ENCODE data around the gene C1orf53. TPM values are rescaled to one million over a fixed set of nuclear protein-coding genes. Genes with fewer than 3 reads are reported as not detected.
A peak's percentile ranks its signal among the peaks of the same experiment; 100 is the strongest.
"Not testable (repeated sequence)": the region's sequence is repeated elsewhere in the genome, so short reads cannot be mapped to it uniquely, and the experiment has no call there.

The C1orf53 gene
- total RNA-seq, 6 donors from 2014 or later: 2.5 to 9.9 (median 7.2) TPM; not detected in 2

GRCh38 chr1:197862671-197863070, 39.8 kb upstream of the C1orf53 start:
- Histone ChIP-seq H3K9me3 (no peaks in the 10 kb centered on the region), H3K27me3 (no peaks in the 10 kb centered on the region), H3K36me3 (no peaks in the 10 kb centered on the region), H3K27ac (no peak overlapping the region), H3K4me1 (no peaks in the 10 kb centered on the region), H3K4me3 (no peak overlapping the region)
- DNase-seq: no peak
- no peak for ATAC-seq (ENCODE audit: low FRiP score in 2 of 2)
- TF ChIP-seq POLR2AphosphoS5 (IDR thresholded peaks at IDR 0.05) (no peak), EP300 (IDR thresholded peaks at IDR 0.05) (no peak), POLR2A (IDR thresholded peaks at IDR 0.05) (no peak), CTCF (IDR thresholded peaks at IDR 0.05) (no peak)

GRCh38 chr1:197865809-197866208, 36.6 kb upstream of the C1orf53 start:
- TF ChIP-seq POLR2AphosphoS5 (IDR thresholded peaks at IDR 0.05) (no peak), EP300 (IDR thresholded peaks at IDR 0.05) (no peak), CTCF (IDR thresholded peaks at IDR 0.05) (no peak), POLR2A (IDR thresholded peaks at IDR 0.05) (no peak)
- no peak overlapping the region for H3K4me3 ChIP-seq
- H3K27ac ChIP-seq: no peak overlapping the region
- H3K9me3 ChIP-seq: no peaks in the 10 kb centered on the region
- WGBS, 2 donors: 82% methylated on average over 2 of the region's 2 CpGs
- no peak for DNase-seq
- no peak for ATAC-seq (ENCODE audit: low FRiP score in 2 of 2)
- no peaks in the 10 kb centered on the region for H3K27me3 ChIP-seq
- no peaks in the 10 kb centered on the region for H3K4me1 ChIP-seq
- no peaks in the 10 kb centered on the region for H3K36me3 ChIP-seq

- DNase-seq: peak in 1 of 2 donors; percentile 24
- H3K27me3 ChIP-seq: no peaks in the 10 kb centered on the region
- no peaks in the 10 kb centered on the region for H3K9me3 ChIP-seq
- WGBS, 2 donors: 13 to 14% methylated on average over 7 of the region's 7 CpGs
- no peak overlapping the region for H3K27ac ChIP-seq
- peak; percentile 71 to 85 for ATAC-seq (ENCODE audit: low FRiP score in 2 of 2)
- H3K36me3 ChIP-seq: no peaks in the 10 kb centered on the region
- TF ChIP-seq EP300 (IDR thresholded peaks at IDR 0.05): no peak
- peak in 5 of 6 experiments; percentile 30 to 59 (median 55) for TF ChIP-seq CTCF (IDR thresholded peaks at IDR 0.05)
- no peak overlapping the region for H3K4me3 ChIP-seq
- H3K4me1 ChIP-seq: no peaks in the 10 kb centered on the region
These were observed 33.5 kb upstream of the C1orf53 start for GRCh38 chr1:197868751-197869489.

GRCh38 chr1:197869490-197870077, 32.8 kb upstream of the C1orf53 start:
- no peaks in the 10 kb centered on the region for H3K4me1 ChIP-seq
- H3K9me3 ChIP-seq: no peaks in the 10 kb centered on the region
- no peak overlapping the region for H3K4me3 ChIP-seq
- TF ChIP-seq POLR2AphosphoS5 (IDR thresholded peaks at IDR 0.05): no peak
- no peak for TF ChIP-seq EP300 (IDR thresholded peaks at IDR 0.05)
- TF ChIP-seq CTCF (IDR thresholded peaks at IDR 0.05): no peak
- no peak for TF ChIP-seq POLR2A (IDR thresholded peaks at IDR 0.05)
- H3K27ac ChIP-seq: no peak overlapping the region
- ATAC-seq (ENCODE audit: low FRiP score in 2 of 2) (no peak), DNase-seq (no peak)
- 70% methylated on average over 2 of the region's 2 CpGs for WGBS, 2 donors
- no peaks in the 10 kb centered on the region for H3K36me3 ChIP-seq
- H3K27me3 ChIP-seq: no peaks in the 10 kb centered on the region

- peaks cover 8 to 16% (median 13%) of the 10 kb centered on the region in 4 donors for H3K9me3 ChIP-seq
- H3K36me3 ChIP-seq: no peaks in the 10 kb centered on the region
- no peaks in the 10 kb centered on the region for H3K27me3 ChIP-seq
- ATAC-seq (ENCODE audit: low FRiP score in 2 of 2) (no peak), DNase-seq (no peak)
- H3K4me3 ChIP-seq: no peak overlapping the region
- no peak for TF ChIP-seq POLR2AphosphoS5 (IDR thresholded peaks at IDR 0.05)
- no peak for TF ChIP-seq POLR2A (IDR thresholded peaks at IDR 0.05)
- no peak for TF ChIP-seq CTCF (IDR thresholded peaks at IDR 0.05)
- TF ChIP-seq EP300 (IDR thresholded peaks at IDR 0.05): no peak
- no peak overlapping the region for H3K27ac ChIP-seq
- H3K4me1 ChIP-seq: no peaks in the 10 kb centered on the region
These were observed 25.5 kb upstream of the C1orf53 start for GRCh38 chr1:197876894-197877293.

GRCh38 chr1:197880385-197880784, 22.0 kb upstream of the C1orf53 start:
- WGBS, 2 donors: 71 to 75% methylated on average over 4 of the region's 4 CpGs
- not testable (repeated sequence) for ATAC-seq (ENCODE audit: low FRiP score in 2 of 2); H3K27ac ChIP-seq

GRCh38 chr1:197882241-197882640, 20.2 kb upstream of the C1orf53 start:
- not testable (repeated sequence) for H3K27me3 ChIP-seq; DNase-seq; H3K36me3 ChIP-seq; H3K4me1 ChIP-seq; H3K4me3 ChIP-seq; H3K9me3 ChIP-seq; H3K27ac ChIP-seq; ATAC-seq (ENCODE audit: low FRiP score in 2 of 2)
- WGBS, 2 donors: 93 to 95% methylated on average over 2 of the region's 2 CpGs

More at GRCh38 chr1:197880385-197880784, 22.0 kb upstream of the C1orf53 start:
- DNase-seq, H3K4me3 ChIP-seq, H3K27me3 ChIP-seq, H3K4me1 ChIP-seq, H3K36me3 ChIP-seq: not testable (repeated sequence)
- peaks cover 8 to 16% (median 13%) of the 10 kb centered on the region in 4 donors for H3K9me3 ChIP-seq

All from upper lobe of left lung (tissue), 6 donors.